GM23338 (cell line): ENCODE measurements around the gene KANK4.

Experiments used
- EZH2 ChIP-seq: fragments of 200-600 bp; sonication (generic); IDR thresholded peaks from one replicate; pipeline ENCODE4 v1.8.0; 2017; ENCODE audit warnings: antibody characterized with exemption, mild to moderate bottlenecking, low read depth; ENCODE audit not compliant: unreplicated experiment
- EZH2phosphoT487 ChIP-seq: fragments of 200-600 bp; sonication (generic); IDR thresholded peaks from one replicate; pipeline ENCODE4 v1.8.1; 2018; ENCODE audit warnings: antibody characterized with exemption; ENCODE audit not compliant: unreplicated experiment
- NANOG ChIP-seq: IDR thresholded peaks from 2 replicates; pipeline ENCODE4 v1.6.1; 2016; ENCODE audit warnings: antibody characterized with exemption, borderline replicate concordance
- POLR2AphosphoS5 ChIP-seq: IDR thresholded peaks from 2 replicates; pipeline ENCODE4 v1.6.1; 2016; ENCODE audit warnings: antibody characterized with exemption, low read depth
- TF ChIP-seq, protein P1 (sequence below), 2 experiments: fragments of 200-600 bp in 1 of 2; sonication (generic) in 1 of 2; conservative IDR thresholded peaks; 2 replicates each; pipeline versions ENCODE4 v1.5.1 to v1.6.1; 2016 to 2017; ENCODE audit warnings: antibody characterized with exemption in 2 of 2, low read depth in 2 of 2, mild to moderate bottlenecking in 2 of 2, moderate library complexity in 1 of 2
- TF ChIP-seq, protein P2 (sequence below): IDR thresholded peaks from one replicate; pipeline ENCODE4 v1.6.1; 2018; ENCODE audit warnings: antibody characterized with exemption; ENCODE audit not compliant: unreplicated experiment

DNA sequence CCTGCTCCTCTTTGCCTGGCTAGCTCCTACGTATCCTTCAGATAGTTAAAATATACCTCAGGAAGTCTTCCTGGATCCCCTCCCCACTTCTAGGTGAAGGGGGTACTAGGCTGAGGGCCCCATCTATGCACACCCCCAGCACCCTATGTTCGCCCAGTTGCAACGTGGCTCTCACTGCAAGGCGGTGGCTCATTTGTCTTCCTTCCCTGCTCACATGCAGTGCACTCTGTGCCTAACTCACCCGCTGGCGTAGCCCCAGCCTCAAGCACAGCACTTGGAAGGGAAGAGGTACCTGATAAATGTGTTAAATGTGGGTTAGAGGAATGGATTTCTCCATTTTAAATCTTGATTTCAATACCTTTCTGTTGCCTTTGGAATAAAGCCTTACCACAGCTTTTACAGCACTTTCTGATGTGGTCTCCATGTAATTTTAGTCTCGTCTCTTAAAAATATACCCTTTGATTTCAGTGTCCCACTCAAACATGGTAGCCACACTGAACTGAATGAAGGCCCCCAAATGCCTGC is 85.2 kb downstream of the KANK4 start:
- TF ChIP-seq, protein P1, sequence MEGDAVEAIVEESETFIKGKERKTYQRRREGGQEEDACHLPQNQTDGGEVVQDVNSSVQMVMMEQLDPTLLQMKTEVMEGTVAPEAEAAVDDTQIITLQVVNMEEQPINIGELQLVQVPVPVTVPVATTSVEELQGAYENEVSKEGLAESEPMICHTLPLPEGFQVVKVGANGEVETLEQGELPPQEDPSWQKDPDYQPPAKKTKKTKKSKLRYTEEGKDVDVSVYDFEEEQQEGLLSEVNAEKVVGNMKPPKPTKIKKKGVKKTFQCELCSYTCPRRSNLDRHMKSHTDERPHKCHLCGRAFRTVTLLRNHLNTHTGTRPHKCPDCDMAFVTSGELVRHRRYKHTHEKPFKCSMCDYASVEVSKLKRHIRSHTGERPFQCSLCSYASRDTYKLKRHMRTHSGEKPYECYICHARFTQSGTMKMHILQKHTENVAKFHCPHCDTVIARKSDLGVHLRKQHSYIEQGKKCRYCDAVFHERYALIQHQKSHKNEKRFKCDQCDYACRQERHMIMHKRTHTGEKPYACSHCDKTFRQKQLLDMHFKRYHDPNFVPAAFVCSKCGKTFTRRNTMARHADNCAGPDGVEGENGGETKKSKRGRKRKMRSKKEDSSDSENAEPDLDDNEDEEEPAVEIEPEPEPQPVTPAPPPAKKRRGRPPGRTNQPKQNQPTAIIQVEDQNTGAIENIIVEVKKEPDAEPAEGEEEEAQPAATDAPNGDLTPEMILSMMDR (conservative IDR thresholded peaks at IDR 0.05; ENCODE audit: low read depth in 2 of 2), result no peak
- TF ChIP-seq EZH2 (no peak), NANOG (no peak), POLR2AphosphoS5 (peak; percentile 37; the same call in 1 of the 2 replicates), EZH2phosphoT487 (no peak)
- TF ChIP-seq, protein P2, sequence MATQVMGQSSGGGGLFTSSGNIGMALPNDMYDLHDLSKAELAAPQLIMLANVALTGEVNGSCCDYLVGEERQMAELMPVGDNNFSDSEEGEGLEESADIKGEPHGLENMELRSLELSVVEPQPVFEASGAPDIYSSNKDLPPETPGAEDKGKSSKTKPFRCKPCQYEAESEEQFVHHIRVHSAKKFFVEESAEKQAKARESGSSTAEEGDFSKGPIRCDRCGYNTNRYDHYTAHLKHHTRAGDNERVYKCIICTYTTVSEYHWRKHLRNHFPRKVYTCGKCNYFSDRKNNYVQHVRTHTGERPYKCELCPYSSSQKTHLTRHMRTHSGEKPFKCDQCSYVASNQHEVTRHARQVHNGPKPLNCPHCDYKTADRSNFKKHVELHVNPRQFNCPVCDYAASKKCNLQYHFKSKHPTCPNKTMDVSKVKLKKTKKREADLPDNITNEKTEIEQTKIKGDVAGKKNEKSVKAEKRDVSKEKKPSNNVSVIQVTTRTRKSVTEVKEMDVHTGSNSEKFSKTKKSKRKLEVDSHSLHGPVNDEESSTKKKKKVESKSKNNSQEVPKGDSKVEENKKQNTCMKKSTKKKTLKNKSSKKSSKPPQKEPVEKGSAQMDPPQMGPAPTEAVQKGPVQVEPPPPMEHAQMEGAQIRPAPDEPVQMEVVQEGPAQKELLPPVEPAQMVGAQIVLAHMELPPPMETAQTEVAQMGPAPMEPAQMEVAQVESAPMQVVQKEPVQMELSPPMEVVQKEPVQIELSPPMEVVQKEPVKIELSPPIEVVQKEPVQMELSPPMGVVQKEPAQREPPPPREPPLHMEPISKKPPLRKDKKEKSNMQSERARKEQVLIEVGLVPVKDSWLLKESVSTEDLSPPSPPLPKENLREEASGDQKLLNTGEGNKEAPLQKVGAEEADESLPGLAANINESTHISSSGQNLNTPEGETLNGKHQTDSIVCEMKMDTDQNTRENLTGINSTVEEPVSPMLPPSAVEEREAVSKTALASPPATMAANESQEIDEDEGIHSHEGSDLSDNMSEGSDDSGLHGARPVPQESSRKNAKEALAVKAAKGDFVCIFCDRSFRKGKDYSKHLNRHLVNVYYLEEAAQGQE, result no peak
